ENCODE data around the gene FAM81A. TPM values are rescaled to one million over a fixed set of nuclear protein-coding genes. Genes with fewer than 3 reads are reported as not detected.

Gene FAM81A
- total and polyA plus RNA-seq, 11 donors = 0.91 to 4.6 (median 3.2) TPM

GRCh38 chr15:59531066-59531675 is 93.2 kb downstream of the FAM81A start:
- DNase-seq = no peak
- Histone ChIP-seq H3K4me1 (peaks cover 0 to 19% (median 0%) of the 10 kb centered on the region in 12 donors), H3K27ac (no peak overlapping the region), H3K36me3 (no peaks in the 10 kb centered on the region), H3K27me3 (peaks cover 0 to 14% (median 0%) of the 10 kb centered on the region in 9 donors), H3K9me3 (no peaks in the 10 kb centered on the region), H3K4me3 (no peak overlapping the region)
- no peak for TF ChIP-seq CTCF (IDR thresholded peaks at IDR 0.05)
- TF ChIP-seq POLR2A (IDR thresholded peaks at IDR 0.05) = no peak
- WGBS, 4 donors = 70 to 76% (median 74%) methylated on average over 9 of the region's 9 CpGs
- no peak for ATAC-seq
- intact Hi-C loops (cut with DNase I) = loop anchor here in 4 of 10 donors (5.0 to 10.0 kb wide), 4 partner anchors 94 to 654 kb away; no protein-coding TSS in a partner anchor

- 14 to 17% (median 15%) methylated on average over 8 of the region's 8 CpGs for WGBS, 4 donors
- TF ChIP-seq POLR2A (IDR thresholded peaks at IDR 0.05) (no peak), CTCF (IDR thresholded peaks at IDR 0.05) (peak; percentile 54 to 81 (median 62))
- peaks cover 0 to 19% (median 0%) of the 10 kb centered on the region in 12 donors for H3K4me1 ChIP-seq
- intact Hi-C loops (cut with DNase I) = loop anchor here in 4 of 10 donors (5.0 to 10.0 kb wide), 4 partner anchors 92 to 652 kb away; no protein-coding TSS in a partner anchor
- H3K27me3 ChIP-seq = peaks cover 0 to 14% (median 0%) of the 10 kb centered on the region in 9 donors
- no peaks in the 10 kb centered on the region for H3K36me3 ChIP-seq
- peak in 1 of 4 donors; percentile 50 for ATAC-seq
- no peaks in the 10 kb centered on the region for H3K9me3 ChIP-seq
- DNase-seq = no peak
- no peak overlapping the region for H3K27ac ChIP-seq
- no peak overlapping the region for H3K4me3 ChIP-seq
Measured at GRCh38 chr15:59532770-59533379, 94.9 kb downstream of the FAM81A start.

GRCh38 chr15:59536553-59536952 is 98.6 kb downstream of the FAM81A start:
- intact Hi-C loops (cut with DNase I) = loop anchor here in 3 of 10 donors (10.0 kb wide), 3 partner anchors 88 to 648 kb away; no protein-coding TSS in a partner anchor
- TF ChIP-seq CTCF (IDR thresholded peaks at IDR 0.05) (no peak), POLR2A (IDR thresholded peaks at IDR 0.05) (no peak)
- H3K27ac ChIP-seq = no peak overlapping the region
- H3K36me3 ChIP-seq = no peaks in the 10 kb centered on the region
- no peak overlapping the region for H3K4me3 ChIP-seq
- H3K4me1 ChIP-seq = peaks cover 0 to 11% (median 0%) of the 10 kb centered on the region in 12 donors
- DNase-seq (no peak), ATAC-seq (no peak)
- no peaks in the 10 kb centered on the region for H3K9me3 ChIP-seq
- peaks cover 0 to 10% (median 0%) of the 10 kb centered on the region in 9 donors for H3K27me3 ChIP-seq
- 83 to 89% (median 85%) methylated on average over 6 of the region's 6 CpGs for whole genome bisulfite sequencing, 4 donors

- DNase-seq (no peak), ATAC-seq (no peak)
- H3K9me3 ChIP-seq = no peaks in the 10 kb centered on the region
- peaks cover 0 to 2% (median 0%) of the 10 kb centered on the region in 9 donors for H3K27me3 ChIP-seq
- intact Hi-C loops (cut with DNase I) = loop anchor here in 3 of 10 donors (10.0 kb wide), 3 partner anchors 87 to 647 kb away; no protein-coding TSS in a partner anchor
- no peaks in the 10 kb centered on the region for H3K36me3 ChIP-seq
- no peak overlapping the region for H3K27ac ChIP-seq
- H3K4me1 ChIP-seq = peaks cover 0 to 2% (median 0%) of the 10 kb centered on the region in 12 donors
- no peak for TF ChIP-seq CTCF (IDR thresholded peaks at IDR 0.05)
- 75 to 82% (median 79%) methylated on average over 2 of the region's 2 CpGs for whole genome bisulfite sequencing, 4 donors
- H3K4me3 ChIP-seq = no peak overlapping the region
Measured at GRCh38 chr15:59537403-59537802, 99.4 kb downstream of the FAM81A start.

Data from heart left ventricle (tissue), 16 donors.